Hematopoietic multipotent progenitor cell treated with erythropoietin and hydrocortisone succinate and interleukin-3 and kit ligand, for 4 days (in vitro differentiated cells): ENCODE results near the gene ZHX3.

Experiments
- DNase-seq: peaks from one replicate; pipeline ENCODE4 v3.0.0-alpha.2; 2015

The ZHX3 gene

GRCh38 chr20:41293269-41294037 is 24.1 kb downstream of the ZHX3 start:
- no peak for DNase-seq

GRCh38 chr20:41290804-41291389 is 26.6 kb downstream of the ZHX3 start:
- peak; percentile 50 for DNase-seq

- DNase-seq: no peak
These were observed 30.2 kb downstream of the ZHX3 start for GRCh38 chr20:41287327-41287726.

- no peak for DNase-seq
These were observed 31.2 kb downstream of the ZHX3 start for GRCh38 chr20:41286240-41286851.

- peak; percentile 19 for DNase-seq
These were observed 37.8 kb downstream of the ZHX3 start for GRCh38 chr20:41279546-41280225.

GRCh38 chr20:41278936-41279335 is 38.6 kb downstream of the ZHX3 start:
- no peak for DNase-seq

GRCh38 chr20:41277049-41277448 is 40.5 kb downstream of the ZHX3 start:
- no peak for DNase-seq

GRCh38 chr20:41276317-41276751 is 41.2 kb downstream of the ZHX3 start:
- DNase-seq: no peak

GRCh38 chr20:41275301-41275731 is 42.2 kb downstream of the ZHX3 start:
- no peak for DNase-seq

- no peak for DNase-seq
These were observed 43.4 kb downstream of the ZHX3 start for GRCh38 chr20:41274152-41274551.

- no peak for DNase-seq
These were observed 44.1 kb downstream of the ZHX3 start for GRCh38 chr20:41273445-41273844.

- no peak for DNase-seq
These were observed 45.2 kb downstream of the ZHX3 start for GRCh38 chr20:41272339-41272738.

GRCh38 chr20:41268917-41269652 is 48.4 kb downstream of the ZHX3 start:
- DNase-seq: no peak

GRCh38 chr20:41268402-41268801 is 49.1 kb downstream of the ZHX3 start:
- no peak for DNase-seq

GRCh38 chr20:41265938-41266337 is 51.6 kb downstream of the ZHX3 start:
- DNase-seq: no peak

GRCh38 chr20:41264819-41265218 is 52.7 kb downstream of the ZHX3 start:
- DNase-seq: no peak

GRCh38 chr20:41261790-41262717 is 55.5 kb downstream of the ZHX3 start:
- DNase-seq: peak; percentile 81

- no peak for DNase-seq
These were observed 56.3 kb downstream of the ZHX3 start for GRCh38 chr20:41261260-41261659.

- no peak for DNase-seq
These were observed 56.8 kb downstream of the ZHX3 start for GRCh38 chr20:41260734-41261220.

- no peak for DNase-seq
These were observed 58.2 kb downstream of the ZHX3 start for GRCh38 chr20:41259309-41259708.

GRCh38 chr20:41258474-41258873 is 59.1 kb downstream of the ZHX3 start:
- DNase-seq: peak; percentile 68
